DMS 273 treated with DMSO at 0.1 percent for 48 hours (cell line): Measurements from ENCODE around the gene DIO3.

Experiments used
- DNase-seq: peaks from one replicate; lab custom pipeline; 2025; lab: John Stamatoyannopoulos, UW

Gene DIO3

DNA sequence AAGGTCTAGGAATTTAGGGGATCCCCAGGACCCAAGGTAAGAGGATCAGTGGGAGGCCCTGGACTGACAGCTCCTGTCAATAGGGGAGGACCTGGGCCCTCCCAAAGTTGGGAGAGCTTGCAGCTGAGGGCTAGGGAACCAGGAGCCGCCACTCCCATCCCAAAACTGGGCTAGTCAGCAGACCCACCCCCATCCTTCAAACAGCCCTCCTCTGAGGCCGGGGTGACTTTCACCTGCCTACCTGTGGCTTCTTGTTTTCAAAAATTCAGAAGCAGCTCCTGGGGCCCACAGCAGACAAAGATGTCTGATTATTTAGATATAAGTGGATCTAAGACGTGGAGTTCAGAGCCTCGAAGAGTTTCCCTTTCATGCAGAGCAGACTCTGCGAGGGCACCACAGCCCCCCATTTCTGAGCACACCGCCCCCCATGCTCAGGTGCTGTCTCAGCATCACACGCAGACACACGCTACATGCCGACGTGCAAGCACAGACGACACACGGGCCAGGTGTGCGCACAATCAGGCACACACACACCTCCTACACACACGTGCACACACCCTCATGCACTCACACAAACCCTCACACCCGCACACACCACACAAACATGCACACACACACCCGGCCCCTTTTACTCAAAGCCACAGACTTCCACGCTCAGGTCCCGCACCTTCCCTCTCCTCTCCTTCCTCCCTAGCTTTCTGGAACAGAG, 21.9 kb downstream of the DIO3 start:
- DNase-seq, result no peak

DNA sequence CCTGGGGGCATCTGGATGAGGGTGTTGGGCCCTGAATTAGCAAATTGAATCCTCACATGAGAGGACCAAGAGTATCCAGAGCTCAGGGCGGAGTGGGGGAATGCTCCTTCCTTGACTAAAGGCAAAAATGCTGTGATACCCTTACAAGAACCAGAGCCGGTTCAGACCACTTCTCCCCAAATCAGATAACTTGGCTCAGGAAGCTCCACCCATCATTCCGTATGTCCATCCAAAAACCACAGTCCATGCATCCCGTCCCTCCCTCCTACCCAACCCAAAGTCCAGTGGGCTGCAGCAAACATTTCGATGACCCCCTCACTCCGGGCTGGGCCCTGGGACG, 22.4 kb downstream of the DIO3 start:
- DNase-seq, result no peak

GRCh38 chr14:101584055-101584859, 23.0 kb downstream of the DIO3 start:
- no peak for DNase-seq

DNA sequence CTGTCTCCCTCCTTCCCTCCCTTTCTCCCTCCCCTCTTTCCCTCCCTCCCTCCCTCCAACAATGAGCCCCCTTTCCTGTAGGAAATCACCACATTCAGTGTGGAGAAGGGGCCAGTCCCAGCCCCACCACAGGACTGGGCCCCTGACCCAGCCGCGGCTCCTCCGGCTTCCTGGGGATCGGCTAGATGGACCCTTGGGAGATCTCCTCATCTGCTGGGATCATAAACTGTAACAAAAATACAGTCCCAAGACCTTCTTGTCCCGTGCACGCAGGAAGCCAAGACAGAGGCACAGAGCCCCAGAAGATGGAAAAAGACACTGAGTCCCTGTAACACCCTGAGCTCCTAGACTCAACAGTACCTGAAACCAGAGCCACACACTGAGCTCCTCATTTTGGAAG, 23.9 kb downstream of the DIO3 start:
- no peak for DNase-seq

GRCh38 chr14:101586531-101587430, 25.5 kb downstream of the DIO3 start:
- no peak for DNase-seq

DNA sequence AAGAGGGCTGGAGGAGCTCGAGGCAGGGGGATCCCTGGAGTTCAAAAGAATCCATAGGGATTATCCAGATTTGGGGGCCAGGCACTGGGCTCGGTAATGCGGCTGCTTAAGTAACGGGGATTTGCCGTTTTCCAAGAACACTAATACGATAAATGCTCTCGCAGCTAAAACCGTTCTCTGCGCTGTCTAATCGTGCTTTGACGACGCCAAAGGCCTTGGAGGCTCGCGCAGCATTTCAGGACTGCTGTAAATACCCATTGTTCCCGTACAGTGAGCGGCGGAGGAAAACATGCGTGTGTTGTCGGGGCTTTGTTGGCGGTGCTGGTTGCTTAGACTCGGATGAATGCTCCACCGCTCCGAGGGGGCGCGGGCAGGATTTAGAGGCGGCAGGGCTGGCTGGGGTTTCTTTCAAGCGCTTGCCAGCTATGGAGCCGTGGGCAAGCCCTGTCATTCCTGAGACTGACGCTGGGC, 26.2 kb downstream of the DIO3 start:
- DNase-seq, result no peak

GRCh38 chr14:101588286-101588975, 27.1 kb downstream of the DIO3 start:
- DNase-seq, result no peak

DNA sequence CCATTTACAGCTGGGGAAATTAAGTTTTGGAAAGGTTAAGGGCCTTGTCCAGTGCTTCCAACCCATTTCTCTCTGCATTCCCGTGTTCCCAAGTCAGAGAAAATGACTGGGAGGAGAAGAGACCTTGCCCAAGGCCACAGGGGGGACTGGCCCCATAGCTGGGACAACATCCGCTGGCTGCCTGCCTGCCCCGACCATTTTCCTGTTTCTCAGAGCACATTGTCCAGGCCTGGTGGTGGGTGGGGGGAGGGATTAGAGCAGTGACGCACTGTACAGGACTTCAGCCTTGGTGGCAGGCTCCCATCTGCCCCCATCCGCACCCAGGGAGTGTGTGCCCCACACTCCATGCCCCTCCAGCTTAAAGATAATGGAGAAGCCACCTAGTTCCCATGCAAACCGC, 27.7 kb downstream of the DIO3 start:
- DNase-seq, result no peak

GRCh38 chr14:101589486-101590015, 28.3 kb downstream of the DIO3 start:
- no peak for DNase-seq

DNA sequence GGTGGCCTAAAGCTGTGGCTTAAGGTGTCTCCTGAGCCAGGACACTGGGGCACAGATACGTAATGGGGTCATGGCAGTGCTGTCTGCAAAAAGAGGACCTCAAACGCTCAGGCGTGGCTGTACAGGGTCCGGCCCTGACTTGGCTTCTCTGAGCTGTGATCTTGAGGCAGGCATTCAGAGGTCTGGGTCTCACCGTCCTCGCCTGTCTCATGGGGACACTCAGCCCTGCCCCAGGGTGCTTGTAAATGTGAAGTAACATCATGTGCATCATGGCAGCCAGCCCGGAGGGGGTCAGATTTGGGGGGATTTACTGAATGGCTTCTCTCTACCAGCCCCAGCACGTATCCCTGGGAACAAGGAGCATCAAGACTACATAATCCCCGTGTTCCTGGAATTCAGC, 28.8 kb downstream of the DIO3 start:
- DNase-seq, result no peak

DNA sequence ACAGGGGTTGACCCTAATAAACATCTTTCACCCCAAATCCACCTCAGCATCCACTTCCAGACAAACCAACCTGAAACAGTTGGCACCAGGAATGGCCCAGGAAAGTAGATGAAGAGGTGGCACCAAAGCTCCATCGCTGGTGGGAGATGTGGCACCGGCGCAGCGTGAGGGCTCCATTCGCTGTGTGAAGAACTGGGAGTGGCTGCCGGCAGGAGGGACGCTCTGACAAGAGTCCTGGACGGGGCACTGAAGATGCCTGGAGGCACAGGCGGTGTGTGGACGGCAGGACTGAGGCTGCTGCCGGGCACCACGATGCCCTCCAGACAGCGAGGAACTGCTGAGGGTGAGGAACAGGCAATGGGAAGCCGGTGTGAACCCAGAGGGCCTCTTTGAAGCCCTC, 29.3 kb downstream of the DIO3 start:
- no peak for DNase-seq

DNA sequence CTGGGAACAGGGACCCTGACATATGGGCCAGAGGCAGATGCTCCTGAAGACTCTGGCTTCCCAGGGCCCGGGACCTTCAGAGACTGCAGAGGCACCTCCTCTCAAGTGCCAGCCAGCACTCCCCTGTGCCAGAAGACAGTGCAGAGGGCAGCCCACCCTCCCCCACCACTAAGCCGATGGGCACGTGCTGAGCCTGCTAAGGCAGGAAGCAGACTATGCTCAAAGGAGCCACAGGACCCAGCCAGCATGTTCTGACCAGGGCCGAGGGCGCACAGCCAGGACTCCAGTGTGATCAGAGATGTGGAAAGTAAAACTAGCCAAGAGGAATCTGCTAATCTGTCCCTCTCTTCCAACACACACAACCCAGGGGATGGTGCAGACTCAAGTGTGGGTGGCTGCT, 29.8 kb downstream of the DIO3 start:
- no peak for DNase-seq

GRCh38 chr14:101591582-101591981, 30.3 kb downstream of the DIO3 start:
- no peak for DNase-seq

DNA sequence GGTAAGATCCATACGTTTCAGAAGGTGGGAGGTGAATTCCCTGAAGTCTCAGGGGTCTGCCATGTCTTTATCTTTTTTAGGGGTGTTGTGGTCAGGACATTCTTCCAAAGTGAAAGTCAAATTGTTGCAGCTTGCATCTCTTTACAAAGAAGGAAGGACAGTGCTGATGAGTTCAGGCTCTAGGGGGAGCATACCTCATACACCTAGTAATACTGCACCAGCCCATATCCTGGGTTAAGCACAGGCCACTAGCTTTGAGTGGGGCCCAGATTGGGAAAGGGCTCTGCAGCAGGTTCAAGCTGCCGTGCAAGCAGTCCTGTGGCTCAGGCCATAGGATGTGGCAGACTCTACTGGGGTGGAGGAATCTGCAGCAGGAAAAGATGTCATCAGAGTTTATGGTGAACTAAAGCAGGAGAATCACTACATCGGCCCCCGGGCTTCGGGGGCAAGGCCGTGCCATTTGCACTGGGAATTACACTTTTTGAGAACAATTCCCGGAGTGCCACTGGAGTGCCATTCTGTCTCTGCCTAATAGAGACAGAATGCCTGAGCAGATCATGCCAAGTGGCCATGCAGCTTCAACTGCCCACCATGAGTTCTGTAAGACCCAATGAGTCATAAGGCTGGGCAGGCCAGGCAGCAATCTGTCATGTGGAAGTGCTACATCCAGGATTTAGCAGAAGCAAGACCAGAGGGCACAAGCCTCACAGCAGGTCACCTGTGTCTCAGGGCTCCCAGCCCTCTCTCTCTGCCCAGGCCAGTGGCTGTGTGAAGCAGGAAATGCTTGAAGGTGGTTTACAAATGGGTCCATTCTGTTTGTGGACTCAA, 32.3 kb downstream of the DIO3 start:
- DNase-seq, result no peak

DNA sequence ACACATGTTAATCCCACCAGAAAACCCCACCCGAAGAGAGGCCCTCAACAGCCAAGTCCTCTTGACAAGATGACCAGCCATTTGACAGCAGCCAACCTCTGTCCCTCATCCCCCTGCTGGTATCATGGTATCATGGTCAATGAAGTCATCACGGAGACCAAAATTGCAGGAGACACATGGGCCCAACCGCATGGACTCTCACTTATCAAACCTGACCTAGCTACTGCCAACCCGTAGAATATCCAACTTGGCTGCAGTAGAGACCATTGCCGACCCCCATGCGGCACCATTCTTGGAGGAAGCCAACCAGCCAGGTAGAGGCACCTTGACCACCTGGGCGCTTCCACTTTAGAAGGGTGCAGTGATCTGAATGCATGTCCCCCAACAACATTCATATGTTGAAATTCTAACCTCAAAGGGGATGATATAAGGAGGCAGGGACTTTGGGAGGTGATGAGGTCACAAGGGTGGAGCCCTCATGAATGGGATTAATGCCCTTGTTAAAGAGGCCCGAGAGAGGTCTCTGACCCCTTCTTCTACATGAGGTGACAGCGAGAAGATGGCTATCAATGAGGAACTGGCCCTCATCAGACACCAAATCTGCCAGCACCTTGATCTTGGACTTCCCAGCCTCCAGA, 33.3 kb downstream of the DIO3 start:
- no peak for DNase-seq

DNA sequence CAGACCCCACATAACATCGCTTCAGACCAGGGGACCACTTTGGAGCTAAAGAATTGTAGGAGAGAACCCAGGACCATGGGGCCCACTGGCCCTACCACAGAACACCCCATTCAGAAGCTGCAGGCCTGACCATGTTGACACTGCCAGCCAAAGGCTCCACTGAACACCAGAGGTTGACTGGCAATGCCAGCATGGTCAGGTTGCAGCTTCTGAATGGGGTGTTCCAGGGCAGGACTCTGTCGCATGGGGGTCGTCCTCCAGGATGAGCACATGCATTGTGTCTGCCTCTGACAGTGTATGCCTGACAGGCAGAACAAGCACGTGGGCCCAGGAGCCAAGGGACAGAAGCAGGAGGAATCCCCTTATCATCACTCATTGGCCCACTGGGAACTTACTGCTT, 34.1 kb downstream of the DIO3 start:
- DNase-seq, result no peak

DNA sequence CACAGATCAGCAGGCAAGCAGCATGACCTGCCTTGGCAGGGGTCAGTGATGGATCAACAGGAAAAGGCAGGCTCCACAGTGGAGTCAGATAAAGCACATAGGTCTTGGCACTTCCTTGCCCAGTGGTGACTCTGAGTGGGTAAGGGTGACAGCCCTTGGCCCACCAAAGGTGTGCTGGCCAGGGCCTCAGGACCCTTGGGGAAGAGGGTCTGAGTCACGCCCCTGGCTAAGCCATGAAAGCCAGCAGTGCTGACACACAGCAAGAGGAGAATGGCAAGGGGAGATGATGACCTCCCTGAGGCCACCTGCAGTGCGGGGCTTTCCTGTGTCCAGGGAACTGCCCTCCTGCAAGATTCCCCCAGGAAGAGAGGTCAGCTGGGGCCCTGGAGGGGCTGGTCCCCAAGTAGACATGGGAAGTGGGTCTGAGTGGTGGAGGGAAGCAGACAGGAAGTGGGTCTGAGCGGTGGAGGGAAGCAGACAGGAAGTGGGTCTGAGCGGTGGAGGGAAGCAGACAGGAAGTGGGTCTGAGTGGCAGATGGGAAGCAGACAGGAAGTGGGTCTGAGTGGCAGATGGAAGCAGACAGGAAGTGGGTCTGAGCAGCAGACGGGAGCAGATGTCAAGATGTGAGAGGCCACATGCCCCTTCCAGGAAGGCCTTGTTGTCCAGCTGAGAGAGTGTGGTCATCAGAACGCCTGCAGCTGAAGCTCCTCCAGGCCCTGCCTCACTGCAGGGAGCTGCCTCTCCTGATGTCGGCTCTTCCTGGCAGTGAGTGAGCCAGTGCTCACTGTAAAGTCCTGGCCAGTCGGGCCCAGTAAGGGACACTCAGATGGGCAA, 34.8 kb downstream of the DIO3 start:
- no peak for DNase-seq

DNA sequence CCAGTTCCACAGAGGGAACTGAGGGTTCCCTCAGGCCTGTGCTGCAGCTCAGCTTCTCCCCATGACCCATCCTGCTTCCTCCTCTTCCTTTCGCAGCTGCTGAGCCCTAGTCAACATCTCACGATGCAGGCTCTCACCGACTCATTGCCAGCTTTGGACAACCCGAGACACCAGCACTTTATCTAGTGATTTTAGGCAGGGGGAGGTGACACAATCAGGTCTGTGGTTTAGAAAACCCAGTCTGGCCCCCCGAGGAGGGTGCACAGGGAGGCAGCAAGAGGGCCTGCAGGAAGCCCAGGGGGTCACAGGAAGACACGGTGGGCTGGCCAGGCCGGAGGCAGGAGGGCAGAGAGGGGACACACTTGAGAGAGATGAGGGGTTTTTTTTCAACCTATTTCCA, 35.4 kb downstream of the DIO3 start:
- no peak for DNase-seq

DNA sequence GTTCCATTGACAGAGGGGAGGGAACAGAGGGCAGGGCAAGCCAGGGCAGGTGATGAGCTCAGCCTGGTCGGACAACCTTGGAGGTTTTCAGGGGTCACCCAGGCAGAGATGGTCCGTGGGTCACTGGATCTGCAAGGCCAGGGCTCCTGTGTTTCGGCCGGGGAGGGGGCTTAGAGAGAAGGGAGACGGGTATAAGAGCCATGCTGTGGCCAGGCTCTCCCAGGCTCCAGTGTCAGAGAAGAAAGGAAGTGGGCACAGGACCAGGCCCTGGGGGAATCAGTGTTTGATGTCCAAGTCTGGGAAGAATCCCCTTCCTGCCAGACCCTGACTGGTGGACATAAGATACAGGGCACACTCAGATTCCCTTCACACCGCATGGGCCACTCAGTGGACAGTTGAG, 36.9 kb downstream of the DIO3 start:
- DNase-seq, result no peak
